GM19023 (cell line): ENCODE data around the gene NCK1.

Experiments used
- ATAC-seq: cut with Tn5 transposase; IDR thresholded peaks from one replicate; pipeline ENCODE4 v1.9.1; 2021; ENCODE audit warnings: mild to moderate bottlenecking, moderate library complexity; ENCODE audit not compliant: unreplicated experiment

Gene NCK1

DNA sequence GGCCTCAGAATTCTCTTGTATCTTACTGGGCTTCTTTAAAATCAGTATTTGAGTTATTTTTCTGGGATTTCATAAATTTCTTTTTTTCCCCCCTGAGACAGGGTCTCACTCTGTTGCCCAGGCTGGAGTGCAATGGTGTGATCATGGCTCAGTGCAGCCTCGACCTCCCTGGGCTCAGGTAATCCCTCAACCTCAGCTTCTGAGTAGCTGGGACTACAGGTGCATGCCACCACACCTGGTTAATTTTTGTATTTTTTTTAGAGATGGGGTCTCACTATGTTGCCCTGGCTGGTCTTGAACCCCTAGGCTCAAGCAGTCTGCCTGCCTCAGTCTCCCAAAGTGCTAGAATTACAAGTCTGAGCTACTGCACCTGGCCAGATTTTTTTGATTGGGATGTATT is 43.5 kb downstream of the NCK1 start:
- ATAC-seq: no peak

DNA sequence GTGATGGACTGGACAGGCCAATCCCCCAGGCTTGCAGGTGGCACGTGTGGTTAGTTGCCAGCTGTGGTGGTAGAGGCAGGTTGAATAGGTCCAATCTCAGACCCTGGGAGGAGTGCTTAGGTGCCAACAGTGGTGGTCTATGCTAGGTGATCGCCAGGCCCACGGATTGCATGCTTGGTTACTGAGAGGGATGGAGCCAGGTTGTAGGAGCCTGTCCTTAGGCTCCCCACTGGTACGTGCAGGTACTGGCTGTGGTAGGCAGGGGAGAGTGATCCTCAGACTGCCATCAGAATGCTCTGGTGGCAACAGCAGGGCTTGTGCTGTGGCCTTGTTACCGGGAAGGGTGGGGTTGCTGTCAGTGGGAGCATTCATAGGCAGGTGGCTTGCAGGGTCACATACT is 44.7 kb downstream of the NCK1 start:
- ATAC-seq: no peak

DNA sequence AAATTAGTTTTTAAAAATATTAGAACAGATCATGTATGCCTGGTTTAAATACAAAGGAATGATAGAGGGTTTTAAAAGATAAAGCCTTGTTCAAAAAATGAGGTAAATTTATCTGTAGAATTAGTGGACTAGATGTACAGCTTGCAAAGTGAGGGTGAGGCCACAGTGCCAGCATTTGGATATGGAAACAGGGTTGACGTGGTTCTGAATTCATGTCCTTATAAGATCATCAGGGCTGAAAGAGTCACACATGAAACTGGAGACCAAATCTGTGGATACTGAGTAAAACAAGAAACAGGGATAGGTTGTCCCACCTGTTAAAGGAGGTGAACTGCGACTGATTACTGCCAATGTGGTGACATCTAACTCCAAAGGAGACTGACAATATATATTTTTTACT is 46.3 kb downstream of the NCK1 start:
- ATAC-seq: no peak

DNA sequence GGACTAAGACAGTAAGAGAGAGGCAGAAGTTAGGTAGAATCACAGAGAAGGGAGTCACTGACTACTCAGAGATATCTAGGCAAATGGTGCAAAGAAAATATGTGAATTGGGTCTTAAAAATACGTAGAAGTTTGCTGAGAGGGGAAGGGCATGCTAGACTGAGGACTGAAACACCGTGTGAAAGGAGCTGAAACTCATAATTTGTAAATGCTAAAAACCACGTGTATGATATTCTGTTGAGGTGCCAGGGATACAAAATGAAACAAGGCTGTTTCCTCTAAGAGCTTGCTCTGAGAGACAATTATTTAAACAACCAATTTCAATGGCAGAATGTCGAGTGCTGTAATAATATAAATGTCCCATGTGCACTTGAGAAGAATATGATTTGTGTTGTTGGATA is 47.2 kb downstream of the NCK1 start:
- no peak for ATAC-seq

DNA sequence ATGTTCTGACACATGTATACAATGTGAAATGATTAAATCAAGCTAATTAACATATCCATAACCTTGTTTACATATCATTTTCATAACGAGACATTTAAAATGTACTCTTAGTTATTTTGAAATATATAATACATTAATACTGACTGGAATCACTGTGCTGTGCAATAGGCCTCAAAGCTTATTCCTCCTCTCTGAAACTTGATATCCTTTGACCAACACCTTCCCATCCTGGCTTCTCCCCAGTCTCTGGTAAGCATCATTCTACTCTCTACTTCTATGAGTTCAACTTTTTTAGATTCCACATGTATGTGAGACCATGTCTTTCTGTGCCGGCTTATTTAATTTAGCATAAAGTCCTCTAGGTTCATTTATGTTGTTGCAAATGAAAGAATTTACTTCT is 48.7 kb downstream of the NCK1 start:
- no peak for ATAC-seq

DNA sequence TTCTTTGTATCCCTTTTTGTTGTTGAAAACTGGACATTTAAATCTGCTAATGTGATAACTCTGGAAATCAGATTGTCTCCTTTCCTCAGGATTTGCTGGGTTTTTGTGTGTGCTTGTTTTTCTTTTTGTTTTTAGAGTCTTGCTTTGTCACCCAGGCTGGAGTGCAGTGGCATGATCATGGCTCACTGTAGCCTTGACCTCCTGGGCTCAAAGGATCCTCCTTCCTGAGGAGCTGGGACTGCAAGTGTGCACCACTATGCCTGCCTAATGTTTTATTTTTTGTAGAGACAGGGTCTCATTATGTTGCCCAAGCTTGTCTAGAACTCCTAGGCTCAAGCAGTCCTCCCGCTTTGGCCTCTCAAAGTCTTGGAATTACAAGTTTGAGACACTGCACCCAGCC is 51.2 kb downstream of the NCK1 start:
- no peak for ATAC-seq

DNA sequence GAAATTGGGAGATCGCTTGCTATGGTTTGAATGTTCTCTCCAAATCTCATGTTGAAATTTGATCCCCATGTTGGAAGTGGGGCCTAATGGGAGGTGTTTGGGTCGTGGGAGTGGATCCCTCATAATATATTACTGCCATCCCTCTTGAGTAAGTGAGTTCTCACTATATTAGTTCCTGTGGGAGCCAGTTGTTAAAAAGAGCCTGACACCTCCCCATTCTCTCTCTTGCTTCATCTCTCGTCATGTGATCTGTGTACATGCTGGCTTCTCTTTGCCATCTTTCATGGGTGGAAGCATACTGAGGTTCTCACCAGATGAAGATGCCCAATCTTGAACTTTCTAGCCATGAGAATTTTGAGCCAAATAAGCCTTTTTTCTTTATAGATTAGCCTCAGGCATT is 52.7 kb downstream of the NCK1 start:
- no peak for ATAC-seq

DNA sequence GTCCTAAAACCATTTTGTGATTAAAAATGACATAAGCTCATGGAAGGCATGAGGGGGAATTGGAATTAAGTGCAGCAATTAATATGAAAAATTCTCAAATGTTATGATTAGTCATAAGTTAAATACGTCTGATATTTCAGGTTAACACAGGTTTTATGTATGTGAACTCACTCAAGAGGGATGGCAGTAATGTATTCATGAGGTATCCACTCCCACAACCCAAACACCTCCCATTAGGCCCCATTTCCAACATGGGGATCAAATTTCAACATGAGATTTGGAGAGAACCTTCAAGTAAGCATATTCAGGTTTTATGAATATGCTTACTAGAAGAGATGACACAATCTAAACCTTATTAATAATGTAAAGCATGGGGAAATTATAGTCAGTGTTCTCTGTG is 54.2 kb downstream of the NCK1 start:
- ATAC-seq: no peak

DNA sequence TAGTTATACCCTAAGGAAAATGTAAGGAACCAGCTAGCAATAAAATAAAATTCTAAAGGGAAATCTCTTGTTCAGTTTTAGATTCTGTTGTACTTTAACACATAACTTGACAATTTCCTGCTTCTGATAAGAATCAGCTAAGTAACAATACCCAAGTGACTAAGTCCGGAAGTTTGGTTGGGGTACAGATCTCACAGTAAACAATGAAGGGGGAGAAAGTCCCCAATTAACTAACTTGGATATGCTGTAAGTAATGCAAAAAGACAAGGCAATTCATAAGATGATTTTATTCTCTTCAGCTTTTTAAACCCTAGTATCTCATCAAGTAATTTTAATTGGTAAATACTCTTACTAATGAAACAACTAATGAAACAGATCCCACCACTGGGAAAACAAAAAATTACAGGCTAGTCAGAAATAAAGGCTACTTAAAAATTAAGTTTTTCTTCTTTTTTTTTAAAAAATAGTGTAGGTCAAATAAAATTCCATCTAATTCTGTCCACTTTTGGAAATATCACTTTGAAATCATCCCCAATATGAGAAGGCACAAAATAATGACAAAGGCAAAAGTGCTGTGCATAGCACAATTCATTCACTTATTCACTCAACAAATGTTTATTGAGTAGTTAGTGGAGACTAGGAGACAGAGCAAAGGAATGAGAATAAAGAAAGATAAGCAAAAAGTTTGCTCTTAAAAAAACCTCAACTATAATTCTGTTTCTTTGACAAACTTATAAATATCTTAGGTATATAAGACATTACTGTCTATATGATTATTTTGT is 58.0 kb downstream of the NCK1 start:
- ATAC-seq: no peak

DNA sequence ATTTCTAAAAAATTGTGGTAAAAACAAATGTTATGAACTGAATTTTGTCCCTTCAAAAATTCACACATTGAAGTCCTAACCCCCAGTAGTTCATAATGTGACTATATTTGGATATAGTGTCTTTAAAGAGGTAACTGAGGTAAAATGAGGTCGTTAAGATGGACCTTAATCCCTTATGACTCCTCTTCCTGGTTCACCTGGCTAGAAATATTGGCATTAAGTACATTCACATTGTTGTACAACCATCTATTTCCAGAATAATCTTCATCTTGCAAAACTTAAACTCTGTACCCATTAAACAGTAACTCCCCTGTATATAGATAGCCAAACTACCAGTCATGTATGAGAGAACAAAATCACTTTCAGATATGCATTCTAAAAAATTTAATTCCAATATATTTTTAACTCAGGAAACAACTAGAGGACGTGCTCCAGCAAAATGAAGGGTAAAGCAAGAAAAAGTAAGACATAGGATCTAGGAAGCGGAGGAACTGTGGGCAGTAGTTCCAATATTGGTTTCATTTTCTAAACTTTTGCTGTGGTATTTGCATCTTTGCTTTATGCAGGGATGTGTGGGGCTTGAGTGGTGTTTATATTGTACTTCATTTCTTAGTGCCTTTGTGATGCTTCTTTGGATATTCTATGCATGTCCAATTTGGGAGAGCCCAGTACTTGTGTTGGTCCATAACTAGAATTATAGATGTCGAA is 59.0 kb downstream of the NCK1 start:
- ATAC-seq: no peak

DNA sequence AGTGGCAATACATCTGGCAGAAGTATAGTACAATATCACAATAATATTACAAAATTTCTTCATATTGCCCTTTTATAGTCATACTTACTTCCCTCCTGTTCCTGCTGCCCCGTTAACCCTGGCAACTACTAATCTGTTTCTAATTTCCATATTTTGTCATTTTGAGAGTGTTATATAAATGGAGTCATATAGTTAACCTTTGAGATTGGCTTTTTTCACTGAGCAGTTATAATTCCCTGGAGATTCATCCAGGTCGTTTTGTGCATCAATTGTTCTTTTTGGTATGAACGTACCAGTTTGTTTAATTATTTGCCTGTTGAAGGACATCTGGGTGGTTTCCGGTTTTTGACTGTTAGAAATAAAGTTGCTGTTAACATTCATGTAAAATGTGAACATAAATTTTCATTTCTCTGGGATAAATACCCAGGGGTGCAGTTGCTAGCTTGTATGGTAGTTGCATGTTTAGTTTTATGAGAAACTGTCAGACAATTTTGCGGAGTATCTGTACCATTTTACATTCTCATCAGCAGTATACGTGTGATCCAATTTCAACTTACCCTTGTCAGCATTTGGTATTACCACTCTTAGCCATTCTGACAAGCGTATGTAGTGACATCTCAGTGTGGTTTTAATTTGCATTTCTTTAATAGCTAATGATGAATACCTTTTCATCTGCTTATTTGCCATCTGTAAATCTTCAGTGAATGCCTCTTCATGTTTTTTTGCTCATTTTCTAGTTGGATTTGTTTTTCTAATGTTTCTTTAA is 63.6 kb downstream of the NCK1 start:
- no peak for ATAC-seq

DNA sequence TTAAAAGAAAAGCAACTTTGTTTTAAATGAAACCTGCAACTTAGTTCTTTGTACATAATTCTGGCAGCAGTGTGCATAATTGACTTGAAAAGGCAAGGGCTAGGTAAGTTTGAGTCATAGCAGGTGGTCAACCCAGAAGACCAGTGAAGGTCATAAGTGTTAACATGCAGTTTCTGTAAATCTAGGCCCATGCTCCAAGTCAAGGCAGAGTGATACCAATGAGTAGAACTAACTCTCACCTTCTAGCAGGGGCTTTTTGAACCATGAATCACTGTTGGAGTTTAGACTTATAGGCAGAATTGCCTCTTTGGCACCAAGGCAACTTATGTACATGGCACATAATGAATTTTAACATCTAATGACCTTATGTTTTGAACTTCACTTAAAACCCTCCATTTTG is 66.2 kb downstream of the NCK1 start:
- ATAC-seq: no peak

DNA sequence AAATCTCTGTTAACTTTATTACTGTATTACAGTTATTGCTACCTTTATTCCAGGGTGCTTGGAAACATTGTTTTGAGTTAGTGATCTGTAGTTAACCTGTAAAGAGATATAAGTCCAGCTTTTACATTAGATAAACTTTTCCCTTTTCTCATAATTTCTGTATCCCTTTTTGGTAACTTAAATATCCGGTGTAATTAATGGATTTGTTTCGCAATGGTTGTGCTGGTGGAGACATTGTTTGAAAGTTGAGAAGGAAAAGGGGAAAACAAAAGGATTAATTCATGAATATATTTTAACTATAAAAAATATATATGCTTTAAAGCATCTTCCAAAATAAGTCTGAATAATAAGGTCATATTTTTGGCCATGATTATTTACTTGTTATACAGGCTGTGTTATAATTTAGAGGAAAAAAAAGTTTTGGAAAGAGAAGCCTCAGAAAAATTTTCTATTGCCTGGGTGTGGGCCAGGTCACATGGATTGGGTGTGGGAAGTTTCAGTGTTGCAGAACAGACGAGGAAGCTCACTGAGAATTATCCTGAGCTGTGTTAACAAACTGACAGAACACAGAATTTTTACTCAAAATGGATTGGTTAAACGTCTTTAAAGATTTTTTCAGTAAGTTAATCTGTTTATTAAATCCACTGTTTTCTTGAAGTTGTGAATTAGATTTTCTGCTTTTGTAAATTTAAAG is 68.1 kb downstream of the NCK1 start:
- no peak for ATAC-seq

DNA sequence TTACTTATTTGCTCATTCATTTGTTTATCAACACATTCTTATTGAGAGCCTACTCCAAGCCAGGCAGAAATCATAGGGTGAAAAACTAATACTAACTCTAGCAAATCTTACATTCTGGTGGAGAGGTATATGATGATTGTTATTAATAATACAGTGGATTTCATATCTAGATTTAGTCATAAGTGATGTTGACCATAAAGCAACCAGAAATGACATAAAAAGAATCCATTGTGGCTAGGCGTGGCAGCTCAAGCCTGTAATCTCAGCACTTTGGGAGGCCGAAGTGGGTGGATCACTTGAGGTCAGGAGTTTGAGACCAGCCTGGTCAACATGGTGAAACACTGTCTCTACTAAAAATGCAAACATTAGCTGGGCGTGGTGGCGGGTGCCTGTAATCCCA is 69.6 kb downstream of the NCK1 start:
- ATAC-seq: no peak

DNA sequence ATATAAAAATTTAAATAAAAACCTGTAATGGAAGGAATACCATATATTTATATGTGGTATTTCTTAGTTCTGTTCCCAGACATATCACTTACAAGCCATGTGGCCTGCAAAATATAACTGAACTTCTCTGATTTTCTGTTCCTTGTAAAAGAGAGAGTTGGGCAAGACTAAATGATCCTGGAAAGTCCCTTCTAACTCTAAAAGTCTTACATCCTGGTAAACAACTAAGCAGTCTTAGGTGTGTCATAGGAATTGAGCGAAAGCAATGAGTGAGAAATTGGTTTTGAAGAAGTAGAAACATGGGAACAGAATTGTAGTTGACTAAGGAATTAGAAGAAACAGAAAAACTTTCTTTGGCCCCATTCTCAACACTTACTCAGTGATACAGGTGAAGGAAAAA is 70.5 kb downstream of the NCK1 start:
- no peak for ATAC-seq

DNA sequence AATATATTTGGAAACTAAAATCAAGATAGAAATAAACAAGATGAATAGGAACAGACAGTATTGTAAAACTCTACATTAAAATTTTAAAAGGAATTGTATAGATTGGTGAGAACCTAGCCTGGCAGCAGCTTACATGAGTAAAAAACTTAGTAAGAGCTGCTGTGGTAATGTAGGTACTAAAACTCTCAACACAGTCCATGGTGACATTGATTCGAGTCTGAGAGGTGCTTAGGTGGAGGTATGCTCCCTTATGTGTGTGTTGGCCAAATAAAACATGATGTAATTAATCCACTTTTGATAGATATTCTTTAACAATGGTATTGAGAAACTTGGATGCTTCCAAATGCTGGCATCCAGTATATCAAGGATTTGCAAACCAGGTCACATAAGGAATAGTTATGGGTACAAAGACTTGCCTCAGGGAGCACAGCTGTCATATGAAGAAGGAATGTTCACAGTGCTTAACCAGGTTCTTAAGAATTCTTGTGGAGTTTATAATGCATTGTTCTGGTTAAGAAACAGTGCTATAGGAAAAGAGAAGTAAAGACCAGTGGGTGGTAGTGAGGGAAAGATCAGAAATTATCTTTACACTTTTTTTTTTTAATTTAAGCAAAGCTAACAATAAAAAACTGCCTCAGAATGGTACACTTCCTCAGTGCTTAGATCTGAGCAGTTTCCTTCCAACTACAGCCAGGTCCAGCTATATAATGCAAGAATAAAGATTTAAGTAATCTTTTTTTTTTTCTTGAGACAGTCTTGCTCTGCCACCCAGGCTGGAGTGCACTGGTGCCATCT is 71.2 kb downstream of the NCK1 start:
- ATAC-seq: no peak

DNA sequence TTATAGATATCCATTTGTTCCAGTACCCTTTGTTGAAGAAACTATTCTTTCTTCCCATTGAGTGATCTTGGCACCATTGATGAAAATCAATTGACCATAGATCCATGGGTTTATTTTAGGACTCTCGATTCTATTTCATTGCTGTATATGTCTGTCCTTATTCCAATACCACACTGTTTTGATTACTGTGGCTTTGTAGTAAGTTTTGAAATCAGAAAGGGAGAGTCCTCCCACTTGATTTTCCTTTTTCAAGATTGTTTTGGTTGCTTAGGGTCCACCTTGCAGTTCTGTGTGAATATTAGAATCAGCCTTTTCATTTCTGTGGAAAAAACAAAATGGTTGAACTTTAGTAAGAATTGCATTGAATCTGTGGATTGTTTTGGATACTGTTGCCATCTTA is 75.2 kb downstream of the NCK1 start:
- no peak for ATAC-seq

DNA sequence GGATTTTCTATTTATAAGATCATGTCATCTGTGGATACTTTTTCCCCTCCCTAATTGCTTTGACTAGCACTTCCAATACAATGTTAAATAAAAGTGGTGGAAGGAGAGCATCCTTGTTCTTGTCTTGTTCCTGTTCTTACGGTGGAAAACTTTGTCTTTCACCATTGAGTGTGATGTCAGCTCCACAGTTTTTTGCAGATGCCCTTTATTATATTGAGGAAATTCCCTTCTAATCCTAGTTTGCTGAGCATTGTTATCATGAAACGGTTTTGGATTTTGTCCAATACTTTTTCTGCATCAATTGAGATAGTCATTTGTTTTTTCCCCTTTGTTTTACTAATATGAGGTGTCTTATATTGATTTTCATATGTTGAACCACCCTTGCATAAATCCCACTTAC is 75.8 kb downstream of the NCK1 start:
- ATAC-seq: no peak

DNA sequence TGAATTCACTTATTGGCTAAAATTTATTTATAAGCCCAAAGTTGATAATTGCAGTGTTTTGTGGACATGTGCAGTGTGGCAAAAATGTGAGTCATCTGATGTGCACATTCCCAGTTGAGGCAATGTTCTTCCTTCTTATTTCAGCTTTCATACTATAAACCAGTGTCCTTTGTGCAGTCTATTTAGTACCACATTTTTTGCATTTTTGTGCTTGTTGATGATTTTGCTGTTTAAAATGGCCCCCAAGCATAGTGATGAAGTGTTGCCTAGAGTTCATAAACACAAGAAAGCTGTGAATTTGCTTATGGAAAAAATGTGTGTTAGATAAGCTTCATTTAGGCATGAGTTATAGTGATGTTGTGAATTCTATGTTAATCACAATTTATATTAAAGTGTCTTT is 76.3 kb downstream of the NCK1 start:
- no peak for ATAC-seq

DNA sequence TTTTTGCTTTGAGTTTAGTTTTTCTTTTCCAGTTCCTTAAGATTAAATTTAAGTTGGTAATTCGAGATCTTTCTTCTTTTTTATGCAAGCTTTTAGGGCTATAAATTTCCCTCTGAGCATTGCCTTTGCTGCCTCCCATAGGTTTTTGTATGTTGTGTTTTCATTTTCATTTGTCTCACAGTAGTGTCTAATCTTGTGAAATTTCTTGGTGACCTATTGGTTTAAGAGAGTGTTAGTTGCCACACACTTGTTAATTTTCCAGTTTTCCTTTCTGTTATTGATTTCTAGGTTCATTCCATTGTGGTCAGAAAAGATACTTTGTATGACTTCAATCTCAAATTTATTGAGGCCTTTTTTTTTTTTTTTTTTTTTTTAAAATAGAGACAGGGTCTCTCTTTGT is 77.5 kb downstream of the NCK1 start:
- ATAC-seq: no peak

DNA sequence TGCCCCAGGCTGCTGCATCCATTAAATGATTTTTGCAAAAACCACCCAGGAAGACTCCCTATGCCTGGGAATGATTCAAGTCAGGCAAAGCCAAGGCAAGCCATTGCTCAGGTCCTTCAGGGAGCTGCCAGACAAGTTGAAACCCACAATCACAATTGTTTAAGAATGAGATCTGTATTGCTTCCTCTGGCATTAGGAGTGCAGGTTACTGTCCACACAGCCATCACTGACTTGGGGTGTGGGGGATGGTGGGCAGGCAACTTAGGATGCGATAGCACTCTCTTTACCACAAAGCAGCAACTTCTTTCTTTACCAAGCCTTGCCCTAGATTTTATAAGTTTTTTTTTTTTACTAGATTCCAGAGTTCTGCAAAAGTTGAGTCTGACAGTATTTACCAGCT is 80.8 kb downstream of the NCK1 start:
- no peak for ATAC-seq
